K562 (cell line): Measurements from ENCODE around the gene PTOV1. TPM values are rescaled to one million over a fixed set of nuclear protein-coding genes. Genes with fewer than 3 reads are reported as not detected.
A peak's percentile ranks its signal among the peaks of the same experiment; 100 is the strongest.

Source experiments
- CEBPB ChIP-seq: fragments of 450-650 bp; IDR thresholded peaks from 2 replicates; pipeline ENCODE4 v1.6.1; 2016; ENCODE audit warnings: missing genetic modification characterization, missing compliant biosample characterization
- EP300 ChIP-seq: IDR thresholded peaks from 2 replicates; pipeline ENCODE4 v1.6.1; 2012; ENCODE audit warnings: low read length, improper control_type of control experiment
- FOXJ3 ChIP-seq: sonication (generic); formaldehyde crosslinking; IDR thresholded peaks from 2 replicates; pipeline ENCODE4 v1.4.0; 2020; ENCODE audit warnings: mild to moderate bottlenecking, missing genetic modification reagents
- KDM1A ChIP-seq, 2 experiments: fragments of 450-650 bp; IDR thresholded peaks; 2 replicates each; pipeline ENCODE4 v1.6.1; 2016; ENCODE audit warnings: mild to moderate bottlenecking in 2 of 2
- MAFF ChIP-seq: IDR thresholded peaks from 2 replicates; pipeline ENCODE4 v1.6.1; 2012; ENCODE audit warnings: low read length, improper control_type of control experiment
- NFE2 ChIP-seq: IDR thresholded peaks from 2 replicates; pipeline ENCODE4 v1.6.1; 2014; ENCODE audit warnings: antibody characterized with exemption, low read depth
- POLR2A ChIP-seq: fragments of 450-650 bp; conservative IDR thresholded peaks from 2 replicates; pipeline ENCODE4 v1.6.1; 2016
- POLR2AphosphoS5 ChIP-seq: IDR thresholded peaks from 2 replicates; pipeline ENCODE4 v1.6.1; 2011; ENCODE audit warnings: mild to moderate bottlenecking, low read depth, low read length, moderate library complexity; ENCODE audit not compliant: control insufficient read depth, insufficient read depth
- RAD51 ChIP-seq: fragments of 450-650 bp; IDR thresholded peaks from 2 replicates; pipeline ENCODE4 v1.7.1; 2016; ENCODE audit warnings: low read depth, mild to moderate bottlenecking, borderline replicate concordance
- RBM22 ChIP-seq: fragments of 200-400 bp; formaldehyde crosslinking; IDR thresholded peaks from 2 replicates; pipeline ENCODE4 v1.6.1; 2018; ENCODE audit warnings: low read length, low read depth; ENCODE audit not compliant: poor library complexity, severe bottlenecking
- SMAD1 ChIP-seq: fragments of 150-350 bp; IDR thresholded peaks from 2 replicates; pipeline ENCODE4 v1.6.1; 2014; ENCODE audit warnings: low read length, low read depth; ENCODE audit not compliant: partially characterized antibody
- SMAD4 ChIP-seq: fragments of 250-450 bp; sonication (Bioruptor Pico); conservative IDR thresholded peaks from 2 replicates; pipeline ENCODE4 v1.8.0; 2021; ENCODE audit warnings: inconsistent platforms, mild to moderate bottlenecking, moderate library complexity
- SMARCC2 ChIP-seq: fragments of 450-650 bp; IDR thresholded peaks from 2 replicates; pipeline ENCODE4 v1.6.1; 2017; ENCODE audit warnings: antibody characterized with exemption, moderate library complexity, mild to moderate bottlenecking, low read depth
- SMARCE1 ChIP-seq: fragments of 450-650 bp; IDR thresholded peaks from 2 replicates; pipeline ENCODE4 v1.7.1; 2016; ENCODE audit warnings: mild to moderate bottlenecking
- SRSF7 ChIP-seq: fragments of 200-400 bp; formaldehyde crosslinking; optimal IDR thresholded peaks from 2 replicates; pipeline ENCODE3; 2017; ENCODE audit warnings: mild to moderate bottlenecking, low read depth, low read length
- TEAD2 ChIP-seq: fragments of 450-650 bp; IDR thresholded peaks from 2 replicates; pipeline ENCODE4 v1.6.1; 2016; ENCODE audit warnings: missing genetic modification characterization, control low read depth, missing compliant biosample characterization
- TRIM28 ChIP-seq: fragments of 450-650 bp; IDR thresholded peaks from 2 replicates; pipeline ENCODE4 v1.6.1; 2017
- ZNF184 ChIP-seq: sonication (generic); formaldehyde crosslinking; IDR thresholded peaks from 2 replicates; pipeline ENCODE4 v1.5.0; 2020; ENCODE audit warnings: missing genetic modification reagents
- ZNF224 ChIP-seq: sonication (generic); formaldehyde crosslinking; IDR thresholded peaks from 2 replicates; pipeline ENCODE4 v1.8.0; 2022; ENCODE audit warnings: mild to moderate bottlenecking, missing genetic modification reagents
- ZNF324 ChIP-seq: fragments of 250-450 bp; sonication (Bioruptor Pico); IDR thresholded peaks from 2 replicates; pipeline ENCODE4 v1.4.0; 2020; ENCODE audit warnings: mild to moderate bottlenecking
- ZNF695 ChIP-seq: fragments of 450-650 bp; formaldehyde crosslinking; IDR thresholded peaks from 2 replicates; pipeline ENCODE4 v1.4.0; 2020; ENCODE audit warnings: mild to moderate bottlenecking, moderate library complexity
- polyA plus RNA-seq, 8 experiments: library from polyadenylated mRNA; depleted of rRNA in 4 of 8; stranded (reverse) in 5 of 8; unstranded in 3 of 8; fragments of >200 nt; fragmentation: Nextera tagmentation in 2 of 8; fragmentation: Illumina TruSeq in 1 of 8; extraction: Ambion mirVana in 2 of 8; extraction: Trizol in 1 of 8; gene quantifications; 2 replicates each; pipeline versions ENCODE4 v1.2.1 to v1.2.3, GENCODE V29; 2011 to 2014; ENCODE audit warnings: inconsistent platforms in 1 of 8, missing spikeins in 1 of 8
- total RNA-seq, 7 experiments: library from RNA; depleted of rRNA in 6 of 7; stranded (reverse); fragments of >200 nt in 6 of 7; fragmentation: Illumina TruSeq in 2 of 7; extraction: Trizol in 2 of 7; gene quantifications; 2 replicates each; pipeline versions ENCODE4 v1.2.1 to v1.2.3, GENCODE V29; 2011 to 2021; ENCODE audit warnings: low replicate concordance in 1 of 7
- TF ChIP-seq, protein P1 (sequence below): sonication (generic); formaldehyde crosslinking; IDR thresholded peaks from 2 replicates; pipeline ENCODE4 v1.8.1; 2023; ENCODE audit warnings: missing genetic modification reagents, mild to moderate bottlenecking, borderline replicate concordance
- TF ChIP-seq, protein P2 (sequence below): fragments of 250-450 bp; sonication (Bioruptor Pico); IDR thresholded peaks from 2 replicates; pipeline ENCODE4 v1.4.0; 2020; ENCODE audit warnings: mild to moderate bottlenecking
- TF ChIP-seq, protein P3 (sequence below): sonication (generic); formaldehyde crosslinking; IDR thresholded peaks from 2 replicates; pipeline ENCODE4 v1.8.0; 2022; ENCODE audit warnings: missing genetic modification reagents, mild to moderate bottlenecking, borderline replicate concordance

Gene PTOV1
- total and polyA plus RNA-seq, 9 of the 15 experiments (the other 6 are each of a cell fraction or from before 2014, with no cell fraction given), result 4.9 to 169 (median 43.5) TPM

DNA sequence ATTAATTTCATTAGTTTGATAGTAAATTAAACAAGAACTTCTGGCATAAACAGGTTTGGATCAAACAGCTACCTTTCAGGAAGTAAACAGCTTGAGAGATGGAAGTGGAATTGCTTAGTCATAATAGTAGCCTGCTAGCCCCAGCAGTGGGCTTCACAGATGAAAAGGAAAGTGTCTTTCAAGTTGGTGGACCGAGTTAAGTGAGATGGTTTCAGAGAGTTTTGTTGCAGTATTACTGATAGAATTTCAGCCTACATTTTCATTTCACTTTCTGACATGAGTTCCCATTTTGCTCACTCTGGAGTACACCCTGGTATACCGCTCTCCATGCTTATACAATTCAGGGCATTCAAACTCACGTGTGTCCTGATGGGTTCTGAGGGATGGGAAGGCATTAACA, 2.0 kb upstream of the PTOV1 start (continued):
- TF ChIP-seq, protein P1, sequence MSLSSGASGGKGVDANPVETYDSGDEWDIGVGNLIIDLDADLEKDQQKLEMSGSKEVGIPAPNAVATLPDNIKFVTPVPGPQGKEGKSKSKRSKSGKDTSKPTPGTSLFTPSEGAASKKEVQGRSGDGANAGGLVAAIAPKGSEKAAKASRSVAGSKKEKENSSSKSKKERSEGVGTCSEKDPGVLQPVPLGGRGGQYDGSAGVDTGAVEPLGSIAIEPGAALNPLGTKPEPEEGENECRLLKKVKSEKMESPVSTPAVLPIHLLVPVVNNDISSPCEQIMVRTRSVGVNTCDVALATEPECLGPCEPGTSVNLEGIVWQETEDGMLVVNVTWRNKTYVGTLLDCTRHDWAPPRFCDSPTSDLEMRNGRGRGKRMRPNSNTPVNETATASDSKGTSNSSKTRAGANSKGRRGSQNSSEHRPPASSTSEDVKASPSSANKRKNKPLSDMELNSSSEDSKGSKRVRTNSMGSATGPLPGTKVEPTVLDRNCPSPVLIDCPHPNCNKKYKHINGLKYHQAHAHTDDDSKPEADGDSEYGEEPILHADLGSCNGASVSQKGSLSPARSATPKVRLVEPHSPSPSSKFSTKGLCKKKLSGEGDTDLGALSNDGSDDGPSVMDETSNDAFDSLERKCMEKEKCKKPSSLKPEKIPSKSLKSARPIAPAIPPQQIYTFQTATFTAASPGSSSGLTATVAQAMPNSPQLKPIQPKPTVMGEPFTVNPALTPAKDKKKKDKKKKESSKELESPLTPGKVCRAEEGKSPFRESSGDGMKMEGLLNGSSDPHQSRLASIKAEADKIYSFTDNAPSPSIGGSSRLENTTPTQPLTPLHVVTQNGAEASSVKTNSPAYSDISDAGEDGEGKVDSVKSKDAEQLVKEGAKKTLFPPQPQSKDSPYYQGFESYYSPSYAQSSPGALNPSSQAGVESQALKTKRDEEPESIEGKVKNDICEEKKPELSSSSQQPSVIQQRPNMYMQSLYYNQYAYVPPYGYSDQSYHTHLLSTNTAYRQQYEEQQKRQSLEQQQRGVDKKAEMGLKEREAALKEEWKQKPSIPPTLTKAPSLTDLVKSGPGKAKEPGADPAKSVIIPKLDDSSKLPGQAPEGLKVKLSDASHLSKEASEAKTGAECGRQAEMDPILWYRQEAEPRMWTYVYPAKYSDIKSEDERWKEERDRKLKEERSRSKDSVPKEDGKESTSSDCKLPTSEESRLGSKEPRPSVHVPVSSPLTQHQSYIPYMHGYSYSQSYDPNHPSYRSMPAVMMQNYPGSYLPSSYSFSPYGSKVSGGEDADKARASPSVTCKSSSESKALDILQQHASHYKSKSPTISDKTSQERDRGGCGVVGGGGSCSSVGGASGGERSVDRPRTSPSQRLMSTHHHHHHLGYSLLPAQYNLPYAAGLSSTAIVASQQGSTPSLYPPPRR (CRISPR knock-in tag), result no peak
- TF ChIP-seq, protein P2, sequence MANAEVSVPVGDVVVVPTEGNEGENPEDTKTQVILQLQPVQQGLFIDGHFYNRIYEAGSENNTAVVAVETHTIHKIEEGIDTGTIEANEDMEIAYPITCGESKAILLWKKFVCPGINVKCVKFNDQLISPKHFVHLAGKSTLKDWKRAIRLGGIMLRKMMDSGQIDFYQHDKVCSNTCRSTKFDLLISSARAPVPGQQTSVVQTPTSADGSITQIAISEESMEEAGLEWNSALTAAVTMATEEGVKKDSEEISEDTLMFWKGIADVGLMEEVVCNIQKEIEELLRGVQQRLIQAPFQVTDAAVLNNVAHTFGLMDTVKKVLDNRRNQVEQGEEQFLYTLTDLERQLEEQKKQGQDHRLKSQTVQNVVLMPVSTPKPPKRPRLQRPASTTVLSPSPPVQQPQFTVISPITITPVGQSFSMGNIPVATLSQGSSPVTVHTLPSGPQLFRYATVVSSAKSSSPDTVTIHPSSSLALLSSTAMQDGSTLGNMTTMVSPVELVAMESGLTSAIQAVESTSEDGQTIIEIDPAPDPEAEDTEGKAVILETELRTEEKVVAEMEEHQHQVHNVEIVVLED (CRISPR knock-in tag), result no peak
- TF ChIP-seq SMARCE1, result no peak
- TF ChIP-seq TRIM28, result 0 out of 2 replicates have a peak, but pooled peaks have one; percentile 35
- TF ChIP-seq POLR2AphosphoS5, result no peak
- TF ChIP-seq, protein P3, sequence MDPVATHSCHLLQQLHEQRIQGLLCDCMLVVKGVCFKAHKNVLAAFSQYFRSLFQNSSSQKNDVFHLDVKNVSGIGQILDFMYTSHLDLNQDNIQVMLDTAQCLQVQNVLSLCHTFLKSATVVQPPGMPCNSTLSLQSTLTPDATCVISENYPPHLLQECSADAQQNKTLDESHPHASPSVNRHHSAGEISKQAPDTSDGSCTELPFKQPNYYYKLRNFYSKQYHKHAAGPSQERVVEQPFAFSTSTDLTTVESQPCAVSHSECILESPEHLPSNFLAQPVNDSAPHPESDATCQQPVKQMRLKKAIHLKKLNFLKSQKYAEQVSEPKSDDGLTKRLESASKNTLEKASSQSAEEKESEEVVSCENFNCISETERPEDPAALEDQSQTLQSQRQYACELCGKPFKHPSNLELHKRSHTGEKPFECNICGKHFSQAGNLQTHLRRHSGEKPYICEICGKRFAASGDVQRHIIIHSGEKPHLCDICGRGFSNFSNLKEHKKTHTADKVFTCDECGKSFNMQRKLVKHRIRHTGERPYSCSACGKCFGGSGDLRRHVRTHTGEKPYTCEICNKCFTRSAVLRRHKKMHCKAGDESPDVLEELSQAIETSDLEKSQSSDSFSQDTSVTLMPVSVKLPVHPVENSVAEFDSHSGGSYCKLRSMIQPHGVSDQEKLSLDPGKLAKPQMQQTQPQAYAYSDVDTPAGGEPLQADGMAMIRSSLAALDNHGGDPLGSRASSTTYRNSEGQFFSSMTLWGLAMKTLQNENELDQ, result no peak
- no peak for TF ChIP-seq TEAD2 (tag)
- no peak for TF ChIP-seq EP300
- TF ChIP-seq SMAD4 (CRISPR knock-in tag), result no peak
- no peak for TF ChIP-seq CEBPB (tag)
- TF ChIP-seq ZNF224, result no peak
- no peak for TF ChIP-seq SRSF7
- no peak for TF ChIP-seq SMARCC2
- TF ChIP-seq ZNF184 (CRISPR knock-in tag), result no peak
- no peak for TF ChIP-seq ZNF695 (CRISPR knock-in tag)
- no peak for TF ChIP-seq SMAD1
- no peak for TF ChIP-seq ZNF324 (CRISPR knock-in tag)
- no peak for TF ChIP-seq RAD51
- no peak for TF ChIP-seq KDM1A (IDR thresholded peaks at IDR 0.05)
- peak; percentile 65 for TF ChIP-seq MAFF
- TF ChIP-seq FOXJ3 (CRISPR knock-in tag), result no peak
- peak; percentile 85 for TF ChIP-seq NFE2
- no peak for TF ChIP-seq RBM22
- no peak for TF ChIP-seq POLR2A
